Measurements from ENCODE around the gene GCNT1.
"Not testable (repeated sequence)": the region's sequence is repeated elsewhere in the genome, so short reads cannot be mapped to it uniquely, and the experiment has no call there.

Gene GCNT1

GRCh38 chr9:76443887-76444286 is 15.1 kb upstream of the GCNT1 start:
- DNase-seq (ENCODE audit: low read depth in 2 of 2), result no peak

- no peak for DNase-seq (ENCODE audit: low read depth in 2 of 2)
Measured at GRCh38 chr9:76444322-76444929, 14.6 kb upstream of the GCNT1 start.

GRCh38 chr9:76445976-76446375 is 13.0 kb upstream of the GCNT1 start:
- no peak for DNase-seq (ENCODE audit: low read depth in 2 of 2)

GRCh38 chr9:76448501-76448900 is 10.5 kb upstream of the GCNT1 start:
- no peak for DNase-seq (ENCODE audit: low read depth in 2 of 2)

GRCh38 chr9:76451234-76451633 is 7.7 kb upstream of the GCNT1 start:
- no peak for DNase-seq (ENCODE audit: low read depth in 2 of 2)

- no peak for DNase-seq (ENCODE audit: low read depth in 2 of 2)
Measured at GRCh38 chr9:76452839-76453238, 6.1 kb upstream of the GCNT1 start.

- no peak for DNase-seq (ENCODE audit: low read depth in 2 of 2)
Measured at GRCh38 chr9:76453785-76454184, 5.2 kb upstream of the GCNT1 start.

- DNase-seq (ENCODE audit: low read depth in 2 of 2), result no peak
Measured at GRCh38 chr9:76454311-76454710, 4.7 kb upstream of the GCNT1 start.

GRCh38 chr9:76456202-76456926 is 2.6 kb upstream of the GCNT1 start:
- peak in 1 of 2 donors; percentile 8 for DNase-seq (ENCODE audit: low read depth in 2 of 2)

- DNase-seq (ENCODE audit: low read depth in 2 of 2), result no peak
Measured at GRCh38 chr9:76459694-76460635, 983 bp downstream of the GCNT1 start.

GRCh38 chr9:76462126-76462525 is 3.1 kb downstream of the GCNT1 start:
- DNase-seq (ENCODE audit: low read depth in 2 of 2), result no peak

GRCh38 chr9:76463211-76463610 is 4.2 kb downstream of the GCNT1 start:
- DNase-seq (ENCODE audit: low read depth in 2 of 2), result no peak

- no peak for DNase-seq (ENCODE audit: low read depth in 2 of 2)
Measured at GRCh38 chr9:76464706-76465105, 5.7 kb downstream of the GCNT1 start.

GRCh38 chr9:76465442-76466298 is 6.7 kb downstream of the GCNT1 start:
- DNase-seq (ENCODE audit: low read depth in 2 of 2), result no peak

- no peak for DNase-seq (ENCODE audit: low read depth in 2 of 2)
Measured at GRCh38 chr9:76466299-76466605, 7.3 kb downstream of the GCNT1 start.

GRCh38 chr9:76474419-76474818 is 15.4 kb downstream of the GCNT1 start:
- no peak for DNase-seq (ENCODE audit: low read depth in 2 of 2)

GRCh38 chr9:76475686-76476085 is 16.7 kb downstream of the GCNT1 start:
- DNase-seq (ENCODE audit: low read depth in 2 of 2), result no peak

- not testable (repeated sequence) for DNase-seq (ENCODE audit: low read depth in 2 of 2)
Measured at GRCh38 chr9:76477818-76478217, 18.8 kb downstream of the GCNT1 start.

- DNase-seq (ENCODE audit: low read depth in 2 of 2), result no peak
Measured at GRCh38 chr9:76478226-76478625, 19.2 kb downstream of the GCNT1 start.

GRCh38 chr9:76479337-76479736 is 20.4 kb downstream of the GCNT1 start:
- not testable (repeated sequence) for DNase-seq (ENCODE audit: low read depth in 2 of 2)

- no peak for DNase-seq (ENCODE audit: low read depth in 2 of 2)
Measured at GRCh38 chr9:76486151-76486550, 27.2 kb downstream of the GCNT1 start.

Data from stimulated activated CD8-positive, alpha-beta memory T cell treated with anti-CD3 and anti-CD28 coated beads, Interleukin-2, amount 100 ng/mL, for 1 hour (primary cell).